Activated B cell treated with CpG ODN at 0.5 μM for 24 hours (primary cell): ENCODE results near the gene FNIP1. TPM values are rescaled to one million over a fixed set of nuclear protein-coding genes. Genes with fewer than 3 reads are reported as not detected.

Experiments
- ATAC-seq: fragments of 200-7000 bp; cut with Tn5 transposase; one replicate; pipeline ENCODE4 v1.10.0; 2021; ENCODE audit warnings: low read depth, mild to moderate bottlenecking, moderate library complexity
- CTCF ChIA-PET: fragments of 350-600 bp; sonication (Branson Sonifier 250); formaldehyde crosslinking; loops from one replicate; lab custom pipeline; 2021; ENCODE audit warnings: antibody characterized with exemption; lab: Charles Lee
- POLR2A ChIA-PET: fragments of 350-600 bp; sonication (Branson Sonifier 250); formaldehyde crosslinking; loops from one replicate; lab custom pipeline; 2021; ENCODE audit warnings: antibody characterized with exemption; lab: Charles Lee
- DNase-seq: peaks from one replicate; pipeline ENCODE4 v3.0.0; 2022
- H3K27ac Mint-ChIP-seq: one replicate; pipeline ENCODE4 v1.8.0; 2020; ENCODE audit warnings: mixed read lengths
- H3K27me3 Mint-ChIP-seq: one replicate; pipeline ENCODE4 v1.8.0; 2021; ENCODE audit warnings: mixed read lengths
- H3K36me3 Mint-ChIP-seq: one replicate; pipeline ENCODE4 v1.8.0; 2021; ENCODE audit warnings: low read depth, mixed read lengths
- H3K4me1 Mint-ChIP-seq: one replicate; pipeline ENCODE4 v1.8.0; 2021; ENCODE audit warnings: mixed read lengths
- H3K4me3 Mint-ChIP-seq: one replicate; pipeline ENCODE4 v1.8.0; 2020; ENCODE audit warnings: mild to moderate bottlenecking, mixed read lengths
- H3K9me3 Mint-ChIP-seq: one replicate; pipeline ENCODE4 v1.8.0; 2020; ENCODE audit warnings: mixed read lengths
- intact Hi-C: fragments of 100-400 bp; cut with micrococcal nuclease; formaldehyde crosslinking; loops from one replicate; pipeline ENCODE4 v1.15.1; 2024
- total RNA-seq: library from RNA; stranded (reverse); gene quantifications from 2 replicates; pipeline ENCODE4 v1.2.3, GENCODE V29; 2022
- TF ChIP-seq, protein P1 (sequence below): fragments of 200-600 bp; IDR thresholded peaks from one replicate; pipeline ENCODE4 v1.8.0; 2022; ENCODE audit warnings: antibody characterized with exemption, mild to moderate bottlenecking

FNIP1 gene
- total RNA-seq, 1 donor from 2014 or later: 34.0 TPM

- no peak for ATAC-seq
- H3K27me3 Mint-ChIP-seq: no peaks in the 10 kb centered on the region
- intact Hi-C loops: no loop called here
- peaks cover 10% of the 10 kb centered on the region for H3K36me3 Mint-ChIP-seq
- H3K27ac Mint-ChIP-seq: no peak overlapping the region
- CTCF ChIA-PET: no interaction called here
- H3K9me3 Mint-ChIP-seq: peaks cover 3% of the 10 kb centered on the region
- POLR2A ChIA-PET: no interaction called here
- peak overlapping the region; percentile 17 for H3K4me3 Mint-ChIP-seq
- H3K4me1 Mint-ChIP-seq: peaks cover 22% of the 10 kb centered on the region
- no peak for DNase-seq
- TF ChIP-seq, protein P1, sequence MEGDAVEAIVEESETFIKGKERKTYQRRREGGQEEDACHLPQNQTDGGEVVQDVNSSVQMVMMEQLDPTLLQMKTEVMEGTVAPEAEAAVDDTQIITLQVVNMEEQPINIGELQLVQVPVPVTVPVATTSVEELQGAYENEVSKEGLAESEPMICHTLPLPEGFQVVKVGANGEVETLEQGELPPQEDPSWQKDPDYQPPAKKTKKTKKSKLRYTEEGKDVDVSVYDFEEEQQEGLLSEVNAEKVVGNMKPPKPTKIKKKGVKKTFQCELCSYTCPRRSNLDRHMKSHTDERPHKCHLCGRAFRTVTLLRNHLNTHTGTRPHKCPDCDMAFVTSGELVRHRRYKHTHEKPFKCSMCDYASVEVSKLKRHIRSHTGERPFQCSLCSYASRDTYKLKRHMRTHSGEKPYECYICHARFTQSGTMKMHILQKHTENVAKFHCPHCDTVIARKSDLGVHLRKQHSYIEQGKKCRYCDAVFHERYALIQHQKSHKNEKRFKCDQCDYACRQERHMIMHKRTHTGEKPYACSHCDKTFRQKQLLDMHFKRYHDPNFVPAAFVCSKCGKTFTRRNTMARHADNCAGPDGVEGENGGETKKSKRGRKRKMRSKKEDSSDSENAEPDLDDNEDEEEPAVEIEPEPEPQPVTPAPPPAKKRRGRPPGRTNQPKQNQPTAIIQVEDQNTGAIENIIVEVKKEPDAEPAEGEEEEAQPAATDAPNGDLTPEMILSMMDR: no peak
Observed at GRCh38 chr5:131757830-131758519, 38.8 kb downstream of the FNIP1 start.

DNA sequence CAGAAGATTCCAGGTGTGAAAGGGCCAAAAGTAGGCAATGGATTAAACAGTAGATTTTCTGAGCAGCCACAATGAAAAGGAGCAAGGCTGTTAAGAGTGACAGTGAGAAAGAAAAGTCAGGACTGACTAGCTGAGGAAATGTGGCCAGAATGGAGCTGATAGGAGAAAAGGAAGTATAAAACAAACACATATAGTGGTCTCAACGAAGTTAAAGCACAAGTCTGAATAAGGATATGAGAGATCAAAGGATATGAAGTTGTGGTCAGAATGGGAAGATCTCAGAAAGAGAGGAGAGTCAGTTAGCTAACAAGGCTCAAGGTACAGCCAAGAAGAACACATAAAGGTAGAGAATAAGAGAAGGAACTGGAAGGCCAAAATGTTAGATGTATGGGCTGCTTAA, 39.9 kb downstream of the FNIP1 start:
- no peaks in the 10 kb centered on the region for H3K9me3 Mint-ChIP-seq
- no peak for DNase-seq
- TF ChIP-seq, protein P1: no peak
- ChIA-PET CTCF (no interaction called here), POLR2A (no interaction called here)
- no peak for ATAC-seq
- intact Hi-C loops: no loop called here
- H3K27me3 Mint-ChIP-seq: no peaks in the 10 kb centered on the region
- peaks cover 14% of the 10 kb centered on the region for H3K4me1 Mint-ChIP-seq
- H3K27ac Mint-ChIP-seq: no peak overlapping the region
- peaks cover 6% of the 10 kb centered on the region for H3K36me3 Mint-ChIP-seq
- H3K4me3 Mint-ChIP-seq: no peak overlapping the region

GRCh38 chr5:131754363-131754762, 42.5 kb downstream of the FNIP1 start:
- H3K27ac Mint-ChIP-seq: no peak overlapping the region
- ChIA-PET CTCF (no interaction called here), POLR2A (no interaction called here)
- intact Hi-C loops: no loop called here
- no peak for DNase-seq
- ATAC-seq: no peak
- no peaks in the 10 kb centered on the region for H3K9me3 Mint-ChIP-seq
- H3K4me3 Mint-ChIP-seq: no peak overlapping the region
- TF ChIP-seq, protein P1: no peak
- H3K27me3 Mint-ChIP-seq: no peaks in the 10 kb centered on the region
- peaks cover 14% of the 10 kb centered on the region for H3K36me3 Mint-ChIP-seq
- H3K4me1 Mint-ChIP-seq: peaks cover 13% of the 10 kb centered on the region

GRCh38 chr5:131751506-131751905, 45.3 kb downstream of the FNIP1 start:
- TF ChIP-seq, protein P1: no peak
- DNase-seq (no peak), ATAC-seq (no peak)
- Mint-ChIP-seq H3K4me3 (no peak overlapping the region), H3K27ac (no peak overlapping the region), H3K4me1 (peaks cover 35% of the 10 kb centered on the region), H3K9me3 (no peaks in the 10 kb centered on the region), H3K36me3 (peaks cover 22% of the 10 kb centered on the region), H3K27me3 (no peaks in the 10 kb centered on the region)
- ChIA-PET CTCF (no interaction called here), POLR2A (no interaction called here)
- intact Hi-C loops: no loop called here

- no peak for DNase-seq
- peaks cover 40% of the 10 kb centered on the region for H3K4me1 Mint-ChIP-seq
- H3K36me3 Mint-ChIP-seq: peaks cover 28% of the 10 kb centered on the region
- CTCF ChIA-PET: no interaction called here
- no peak overlapping the region for H3K4me3 Mint-ChIP-seq
- ATAC-seq: no peak
- TF ChIP-seq, protein P1: no peak
- H3K27me3 Mint-ChIP-seq: no peaks in the 10 kb centered on the region
- no peak overlapping the region for H3K27ac Mint-ChIP-seq
- POLR2A ChIA-PET: no interaction called here
- intact Hi-C loops: loop anchor here (10.0 kb wide), 1 partner anchor 45 kb away; the partner anchor contains the start of gene FNIP1
- H3K9me3 Mint-ChIP-seq: no peaks in the 10 kb centered on the region
Observed at GRCh38 chr5:131749723-131750470, 46.9 kb downstream of the FNIP1 start.
